ENCODE measurements around the gene C3orf18. TPM values are rescaled to one million over a fixed set of nuclear protein-coding genes. Genes with fewer than 3 reads are reported as not detected.

The C3orf18 gene
- total RNA-seq, 1 experiment from 2014 or later, result 7.1 TPM

GRCh38 chr3:50603261-50604109 lies 35.9 kb upstream of the C3orf18 start:
- H4K5ac ChIP-seq (ENCODE audit: insufficient read length, low read depth, low read length), result no peak overlapping the region
- no peak overlapping the region for H2AFZ ChIP-seq (ENCODE audit: low read length)
- no peak overlapping the region for H3K9ac ChIP-seq (ENCODE audit: extremely low read depth, insufficient read length, low read length)
- no peak overlapping the region for H2BK120ac ChIP-seq (ENCODE audit: low read depth, low read length, poor library complexity, severe bottlenecking)
- no peaks in the 10 kb centered on the region for H3K9me3 ChIP-seq (ENCODE audit: control insufficient read depth, low read depth, low read length)
- no peaks in the 10 kb centered on the region for H3K4me1 ChIP-seq (ENCODE audit: insufficient read depth, low read length)
- no peak overlapping the region for H3K4me2 ChIP-seq (ENCODE audit: insufficient read depth, insufficient read length, low read length)
- H3K23ac ChIP-seq (ENCODE audit: insufficient read length, low read depth, low read length), result no peak overlapping the region
- H3K23me2 ChIP-seq (ENCODE audit: insufficient read length, low read depth, low read length, poor library complexity, severe bottlenecking), result no peaks in the 10 kb centered on the region
- H2BK15ac ChIP-seq (ENCODE audit: low read depth, low read length), result no peak overlapping the region
- Mint-ChIP-seq H3K4me1 (no peaks in the 10 kb centered on the region), H3K9me3 (no peaks in the 10 kb centered on the region), H3K36me3 (ENCODE audit: insufficient read depth in 1 of 3, low read depth in 3 of 3) (peaks cover 0 to 1% (median 0%) of the 10 kb centered on the region in 3 experiments; a peak in 1 of 7 replicates), H3K27ac (no peak overlapping the region), H3K27me3 (ENCODE audit: low read depth) (peaks cover 4% of the 10 kb centered on the region), H3K4me3 (no peak overlapping the region)
- no peak overlapping the region for H4K8ac ChIP-seq (replicated peaks; ENCODE audit: insufficient read length, low read depth, low read length)
- no peak overlapping the region for H3T11ph ChIP-seq (ENCODE audit: low read length)
- H4K91ac ChIP-seq (ENCODE audit: insufficient read length, low read depth, low read length), result no peak overlapping the region
- H2BK5ac ChIP-seq (ENCODE audit: insufficient read length, low read length), result no peak overlapping the region
- DNase-seq, result no peak
- H3K27ac ChIP-seq (ENCODE audit: insufficient read length, low read depth, low read length), result no peak overlapping the region
- H3K18ac ChIP-seq (ENCODE audit: insufficient read length, low read depth, low read length), result no peak overlapping the region
- H2BK12ac ChIP-seq (ENCODE audit: insufficient read length, low read depth, low read length), result no peak overlapping the region
- H3K79me2 ChIP-seq (ENCODE audit: insufficient read depth, low read length), result no peaks in the 10 kb centered on the region
- H2BK20ac ChIP-seq (ENCODE audit: low read depth, low read length, poor library complexity, severe bottlenecking), result no peak overlapping the region
- H3K79me1 ChIP-seq (ENCODE audit: insufficient read depth, low read depth, low read length, poor library complexity, severe bottlenecking), result no peaks in the 10 kb centered on the region
- no peak overlapping the region for H3K4ac ChIP-seq (ENCODE audit: low read depth, low read length)
- no peak overlapping the region for H2AK5ac ChIP-seq (ENCODE audit: insufficient read length, low read length)
- H3K56ac ChIP-seq (ENCODE audit: insufficient read length, low read depth, low read length), result no peak overlapping the region
- H4K20me1 ChIP-seq (ENCODE audit: control insufficient read depth, insufficient read depth, insufficient read length), result no peaks in the 10 kb centered on the region
- no peak for TF ChIP-seq CTCF (conservative IDR thresholded peaks at IDR 0.05)
- no CpG with 5 or more reads among the region's 4 CpGs for WGBS (ENCODE audit: extremely low coverage, insufficient read length, low lambda C conversion rate)
- H3K27me3 ChIP-seq (ENCODE audit: insufficient read depth, low read length), result no peaks in the 10 kb centered on the region
- no peak overlapping the region for H3K14ac ChIP-seq (ENCODE audit: insufficient read depth, low read length)

All from H9 (cell line).